ENCODE results near the gene KIF16B.
"Not testable (repeated sequence)": the region's sequence is repeated elsewhere in the genome, so short reads cannot be mapped to it uniquely, and the experiment has no call there.

The KIF16B gene

GRCh38 chr20:16241911-16242310 lies 331.3 kb downstream of the KIF16B start:
- Histone ChIP-seq H3K4me1 (ENCODE audit: control insufficient read depth, insufficient read depth, low read length, unreplicated experiment) (no peaks in the 10 kb centered on the region), H3K79me2 (ENCODE audit: control insufficient read depth, insufficient read depth, low read length, unreplicated experiment) (no peaks in the 10 kb centered on the region), H3K27ac (ENCODE audit: low read depth, low read length) (no peak overlapping the region), H3K36me3 (ENCODE audit: insufficient read depth, low read length) (no peaks in the 10 kb centered on the region), H3K4me3 (ENCODE audit: low read depth, low read length) (no peak overlapping the region), H3K27me3 (ENCODE audit: insufficient read depth, low read length) (peaks cover 6% of the 10 kb centered on the region), H2AFZ (ENCODE audit: low read length, unreplicated experiment) (no peak overlapping the region)

GRCh38 chr20:16240355-16240754 lies 332.9 kb downstream of the KIF16B start:
- Histone ChIP-seq H3K27ac (ENCODE audit: low read depth, low read length) (no peak overlapping the region), H3K4me3 (ENCODE audit: low read depth, low read length) (no peak overlapping the region), H3K79me2 (ENCODE audit: control insufficient read depth, insufficient read depth, low read length, unreplicated experiment) (no peaks in the 10 kb centered on the region), H3K36me3 (ENCODE audit: insufficient read depth, low read length) (no peaks in the 10 kb centered on the region), H2AFZ (ENCODE audit: low read length, unreplicated experiment) (no peak overlapping the region), H3K27me3 (ENCODE audit: insufficient read depth, low read length) (peaks cover 3% of the 10 kb centered on the region; the same call in 1 of the 2 replicates), H3K4me1 (ENCODE audit: control insufficient read depth, insufficient read depth, low read length, unreplicated experiment) (no peaks in the 10 kb centered on the region)

DNA sequence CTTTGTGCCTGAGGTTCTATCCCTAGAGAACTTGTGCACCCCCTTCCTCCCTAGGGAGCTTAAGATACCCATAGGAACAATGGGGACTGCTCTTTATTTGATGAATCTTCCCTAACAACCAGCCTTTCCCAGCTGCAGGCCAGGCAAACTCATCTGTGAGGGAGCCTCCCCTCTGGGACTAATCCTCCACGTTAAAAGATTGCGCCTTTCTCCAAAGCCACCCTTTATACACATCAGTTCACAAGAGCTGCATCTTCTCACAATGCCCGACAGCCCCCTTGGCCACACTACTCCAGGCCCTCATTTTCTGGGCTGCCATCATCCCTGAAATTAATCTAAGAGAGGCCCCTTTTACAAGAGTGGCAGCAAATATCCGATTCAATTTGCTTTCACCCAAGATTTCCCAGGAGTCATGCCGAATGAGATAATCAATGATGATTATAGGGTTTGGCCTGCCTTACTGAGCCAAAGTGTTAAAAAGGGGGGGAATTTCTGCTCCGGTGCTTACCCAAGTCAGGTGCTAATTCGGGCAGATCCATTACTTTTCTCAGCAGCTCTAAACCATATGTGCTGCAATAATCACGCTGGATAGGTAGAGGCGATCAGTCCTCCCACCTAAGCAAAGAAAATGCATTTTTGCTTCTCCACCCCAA lies 336.5 kb downstream of the KIF16B start:
- no peak overlapping the region for H2AFZ ChIP-seq (ENCODE audit: low read length, unreplicated experiment)
- H3K4me1 ChIP-seq (ENCODE audit: control insufficient read depth, insufficient read depth, low read length, unreplicated experiment) = no peaks in the 10 kb centered on the region
- H3K27ac ChIP-seq (ENCODE audit: low read depth, low read length) = no peak overlapping the region
- no peaks in the 10 kb centered on the region for H3K36me3 ChIP-seq (ENCODE audit: insufficient read depth, low read length)
- no peaks in the 10 kb centered on the region for H3K79me2 ChIP-seq (ENCODE audit: control insufficient read depth, insufficient read depth, low read length, unreplicated experiment)
- H3K4me3 ChIP-seq (ENCODE audit: low read depth, low read length) = no peak overlapping the region
- peaks cover 3% of the 10 kb centered on the region; the same call in 1 of the 2 replicates for H3K27me3 ChIP-seq (ENCODE audit: insufficient read depth, low read length)

DNA sequence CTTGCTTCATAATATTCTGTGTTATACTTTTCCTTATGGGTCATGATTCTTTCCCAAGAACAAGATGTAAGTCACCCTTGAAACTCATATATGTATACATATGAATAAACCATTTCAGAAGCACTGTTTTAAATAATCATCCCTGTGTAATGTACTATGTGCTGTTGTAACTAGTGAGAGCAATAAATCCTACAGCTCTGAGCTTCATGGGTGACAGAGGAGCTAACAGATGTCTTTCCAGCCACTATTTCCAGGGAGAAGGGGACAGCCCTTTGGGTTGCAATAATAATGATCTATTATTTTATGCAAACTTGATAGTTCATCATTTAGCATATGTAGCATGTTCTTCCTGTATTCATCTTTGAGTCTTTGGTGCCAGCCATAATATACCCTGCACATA lies 342.8 kb downstream of the KIF16B start:
- H3K36me3 ChIP-seq (ENCODE audit: insufficient read depth, low read length) = no peaks in the 10 kb centered on the region
- no peak overlapping the region for H3K27ac ChIP-seq (ENCODE audit: low read depth, low read length)
- no peaks in the 10 kb centered on the region for H3K4me1 ChIP-seq (ENCODE audit: control insufficient read depth, insufficient read depth, low read length, unreplicated experiment)
- H3K27me3 ChIP-seq (ENCODE audit: insufficient read depth, low read length) = no peaks in the 10 kb centered on the region
- H2AFZ ChIP-seq (ENCODE audit: low read length, unreplicated experiment) = no peak overlapping the region
- no peaks in the 10 kb centered on the region for H3K79me2 ChIP-seq (ENCODE audit: control insufficient read depth, insufficient read depth, low read length, unreplicated experiment)
- no peak overlapping the region for H3K4me3 ChIP-seq (ENCODE audit: low read depth, low read length)

DNA sequence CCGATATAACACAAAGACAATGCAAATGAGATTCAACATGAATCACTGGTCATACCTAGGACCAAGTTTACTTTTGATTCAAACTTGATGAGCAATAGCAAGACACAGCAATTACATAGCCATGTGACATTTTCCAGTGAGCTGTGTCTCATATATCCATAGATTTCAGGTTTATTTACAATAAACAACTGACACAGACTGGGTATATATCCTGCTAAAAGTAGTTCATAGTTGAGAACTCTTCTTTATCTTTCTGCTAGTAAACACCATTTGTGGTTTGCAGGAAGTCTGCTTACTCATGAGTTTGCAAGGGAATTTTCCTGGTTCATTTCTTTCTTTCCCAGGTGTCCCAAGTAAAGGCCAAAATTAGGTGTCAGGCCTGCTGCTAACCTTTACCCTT lies 343.4 kb downstream of the KIF16B start:
- Histone ChIP-seq H2AFZ (ENCODE audit: low read length, unreplicated experiment) (no peak overlapping the region), H3K4me3 (ENCODE audit: low read depth, low read length) (no peak overlapping the region), H3K27me3 (ENCODE audit: insufficient read depth, low read length) (no peaks in the 10 kb centered on the region), H3K4me1 (ENCODE audit: control insufficient read depth, insufficient read depth, low read length, unreplicated experiment) (no peaks in the 10 kb centered on the region), H3K36me3 (ENCODE audit: insufficient read depth, low read length) (no peaks in the 10 kb centered on the region), H3K79me2 (ENCODE audit: control insufficient read depth, insufficient read depth, low read length, unreplicated experiment) (no peaks in the 10 kb centered on the region), H3K27ac (ENCODE audit: low read depth, low read length) (no peak overlapping the region)

GRCh38 chr20:16228722-16229121 lies 344.5 kb downstream of the KIF16B start:
- Histone ChIP-seq H3K27ac (ENCODE audit: low read depth, low read length) (no peak overlapping the region), H3K79me2 (ENCODE audit: control insufficient read depth, insufficient read depth, low read length, unreplicated experiment) (no peaks in the 10 kb centered on the region), H3K4me3 (ENCODE audit: low read depth, low read length) (no peak overlapping the region), H2AFZ (ENCODE audit: low read length, unreplicated experiment) (no peak overlapping the region), H3K36me3 (ENCODE audit: insufficient read depth, low read length) (no peaks in the 10 kb centered on the region), H3K4me1 (ENCODE audit: control insufficient read depth, insufficient read depth, low read length, unreplicated experiment) (no peaks in the 10 kb centered on the region), H3K27me3 (ENCODE audit: insufficient read depth, low read length) (no peaks in the 10 kb centered on the region)

- not testable (repeated sequence) for H3K79me2 ChIP-seq (ENCODE audit: control insufficient read depth, insufficient read depth, low read length, unreplicated experiment); H3K27me3 ChIP-seq (ENCODE audit: insufficient read depth, low read length); H2AFZ ChIP-seq (ENCODE audit: low read length, unreplicated experiment); H3K4me1 ChIP-seq (ENCODE audit: control insufficient read depth, insufficient read depth, low read length, unreplicated experiment); H3K4me3 ChIP-seq (ENCODE audit: low read depth, low read length); H3K36me3 ChIP-seq (ENCODE audit: insufficient read depth, low read length); H3K27ac ChIP-seq (ENCODE audit: low read depth, low read length)
These were observed 346.3 kb downstream of the KIF16B start for GRCh38 chr20:16226961-16227360.

DNA sequence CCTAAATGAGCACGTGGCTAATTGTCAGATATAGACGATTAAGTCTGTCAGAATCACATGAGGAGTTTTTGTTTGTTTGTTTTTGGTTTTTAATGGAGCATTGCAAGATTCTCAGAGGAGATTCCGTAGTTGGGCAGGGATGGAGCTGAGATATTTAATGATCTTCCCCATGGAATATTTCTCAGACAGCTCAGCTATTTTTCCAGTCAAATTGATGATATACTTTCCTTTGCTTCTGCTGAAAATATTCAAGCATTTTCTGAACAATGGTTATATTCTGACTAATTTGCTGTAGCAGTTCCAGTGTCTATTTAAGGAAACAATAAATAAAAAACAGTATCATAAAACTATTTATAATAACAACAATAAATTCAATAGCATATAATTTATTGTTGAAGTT lies 348.4 kb downstream of the KIF16B start:
- no peak overlapping the region for H3K27ac ChIP-seq (ENCODE audit: low read depth, low read length)
- H3K4me3 ChIP-seq (ENCODE audit: low read depth, low read length) = no peak overlapping the region
- no peak overlapping the region for H2AFZ ChIP-seq (ENCODE audit: low read length, unreplicated experiment)
- no peaks in the 10 kb centered on the region for H3K79me2 ChIP-seq (ENCODE audit: control insufficient read depth, insufficient read depth, low read length, unreplicated experiment)
- no peaks in the 10 kb centered on the region for H3K36me3 ChIP-seq (ENCODE audit: insufficient read depth, low read length)
- no peaks in the 10 kb centered on the region for H3K4me1 ChIP-seq (ENCODE audit: control insufficient read depth, insufficient read depth, low read length, unreplicated experiment)
- no peaks in the 10 kb centered on the region for H3K27me3 ChIP-seq (ENCODE audit: insufficient read depth, low read length)

- no peaks in the 10 kb centered on the region for H3K27me3 ChIP-seq (ENCODE audit: insufficient read depth, low read length)
- no peaks in the 10 kb centered on the region for H3K4me1 ChIP-seq (ENCODE audit: control insufficient read depth, insufficient read depth, low read length, unreplicated experiment)
- H3K79me2 ChIP-seq (ENCODE audit: control insufficient read depth, insufficient read depth, low read length, unreplicated experiment) = no peaks in the 10 kb centered on the region
- H3K36me3 ChIP-seq (ENCODE audit: insufficient read depth, low read length) = no peaks in the 10 kb centered on the region
- no peak overlapping the region for H3K27ac ChIP-seq (ENCODE audit: low read depth, low read length)
- no peak overlapping the region for H3K4me3 ChIP-seq (ENCODE audit: low read depth, low read length)
- H2AFZ ChIP-seq (ENCODE audit: low read length, unreplicated experiment) = no peak overlapping the region
These were observed 350.3 kb downstream of the KIF16B start for GRCh38 chr20:16222859-16223411.
